Left kidney (tissue), 2 donors: ENCODE results near the gene CLEC10A. TPM values are rescaled to one million over a fixed set of nuclear protein-coding genes. Genes with fewer than 3 reads are reported as not detected.

ENCODE experiments used
- DNase-seq: peaks from one replicate; pipeline ENCODE4 v3.0.0-alpha.2; 2013
- polyA plus RNA-seq: library from polyadenylated mRNA; unstranded; fragments of 120-200 nt; gene quantifications from one replicate; pipeline ENCODE4 v1.2.1, GENCODE V29; 2013; ENCODE audit not compliant: insufficient read length

Gene CLEC10A
- polyA plus RNA-seq, 1 donor = 0.47 TPM

GRCh38 chr17:7038025-7038862 is 41.8 kb downstream of the CLEC10A start:
- no peak for DNase-seq

GRCh38 chr17:7035591-7036368 is 44.3 kb downstream of the CLEC10A start, which contains the start of gene SLC16A13:
TSS of gene SLC16A13 (plus strand) at chr17:7036015. CDS start at chr17:7036383, 368 bp downstream.
- DNase-seq = peak; percentile 96

GRCh38 chr17:7034955-7035590 is 45.0 kb downstream of the CLEC10A start:
- DNase-seq = no peak

- DNase-seq = no peak
Observed at GRCh38 chr17:7029659-7030058, 50.4 kb downstream of the CLEC10A start.

GRCh38 chr17:7029096-7029495 is 51.0 kb downstream of the CLEC10A start:
- DNase-seq = no peak

- DNase-seq = no peak
Observed at GRCh38 chr17:7027335-7027734, 52.7 kb downstream of the CLEC10A start.

- no peak for DNase-seq
Observed at GRCh38 chr17:7026471-7027115, 53.5 kb downstream of the CLEC10A start.

GRCh38 chr17:7025245-7025644 is 54.8 kb downstream of the CLEC10A start:
- DNase-seq = no peak

Other genes with a start within 250 kb of the CLEC10A start
- 0.62 TPM for gene TEKT1, start 248.5 kb downstream of the CLEC10A start, polyA plus RNA-seq
- gene ALOX12, start 84.2 kb downstream of the CLEC10A start, polyA plus RNA-seq = 2.4 TPM
- 144 TPM for gene RNASEK, start 67.6 kb downstream of the CLEC10A start, polyA plus RNA-seq
- gene BCL6B, start 57.2 kb downstream of the CLEC10A start, polyA plus RNA-seq = 21.8 TPM
- gene SLC16A13, start 44.2 kb downstream of the CLEC10A start, polyA plus RNA-seq = 4.0 TPM
- gene SLC16A11, start 36.2 kb downstream of the CLEC10A start, polyA plus RNA-seq = 0.18 TPM
- gene ASGR2, start 34.6 kb upstream of the CLEC10A start, polyA plus RNA-seq = 2.0 TPM
- 6.1 TPM for gene ASGR1, start 99.1 kb upstream of the CLEC10A start, polyA plus RNA-seq
- gene DLG4, start 139.6 kb upstream of the CLEC10A start, polyA plus RNA-seq = 36.0 TPM
- gene ACADVL, start 139.7 kb upstream of the CLEC10A start, polyA plus RNA-seq = 478 TPM
- gene DVL2, start 154.3 kb upstream of the CLEC10A start, polyA plus RNA-seq = 52.5 TPM
- gene PHF23, start 159.2 kb upstream of the CLEC10A start, polyA plus RNA-seq = 52.8 TPM
- 390 TPM for gene GABARAP, start 162.2 kb upstream of the CLEC10A start, polyA plus RNA-seq
- gene CTDNEP1, start 171.5 kb upstream of the CLEC10A start, polyA plus RNA-seq = 150 TPM
- gene ELP5, start 172.0 kb upstream of the CLEC10A start, polyA plus RNA-seq = 54.9 TPM
- 36.6 TPM for gene CLDN7, start 182.2 kb upstream of the CLEC10A start, polyA plus RNA-seq
- gene SLC2A4, start 201.5 kb upstream of the CLEC10A start, polyA plus RNA-seq = 2.2 TPM
- gene YBX2, start 214.4 kb upstream of the CLEC10A start, polyA plus RNA-seq = 4.1 TPM
- gene EIF5A, start 227.4 kb upstream of the CLEC10A start, polyA plus RNA-seq = 284 TPM
- gene GPS2, start 235.1 kb upstream of the CLEC10A start, polyA plus RNA-seq = 96.6 TPM
- 34.5 TPM for gene NEURL4, start 249.1 kb upstream of the CLEC10A start, polyA plus RNA-seq